Measurements from ENCODE around the gene BTBD9. TPM values are rescaled to one million over a fixed set of nuclear protein-coding genes. Genes with fewer than 3 reads are reported as not detected.

BTBD9 gene
- total RNA-seq, 1 experiment from 2014 or later, result 4.5 TPM

- H3K4me3 ChIP-seq, result no peak overlapping the region
- no peak for DNase-seq
- no peaks in the 10 kb centered on the region for H3K27me3 ChIP-seq
- H3K36me3 ChIP-seq, result no peaks in the 10 kb centered on the region
- H3K9me3 ChIP-seq, result no peaks in the 10 kb centered on the region
Observed at GRCh38 chr6:38316099-38316868, 323.4 kb downstream of the BTBD9 start.

GRCh38 chr6:38311201-38311600 lies 328.5 kb downstream of the BTBD9 start:
- H3K36me3 ChIP-seq, result no peaks in the 10 kb centered on the region
- no peak overlapping the region for H3K4me3 ChIP-seq
- DNase-seq, result no peak
- no peaks in the 10 kb centered on the region for H3K27me3 ChIP-seq
- no peaks in the 10 kb centered on the region for H3K9me3 ChIP-seq

- Histone ChIP-seq H3K27me3 (no peaks in the 10 kb centered on the region), H3K4me3 (no peak overlapping the region), H3K36me3 (no peaks in the 10 kb centered on the region), H3K9me3 (no peaks in the 10 kb centered on the region)
- DNase-seq, result no peak
Observed at GRCh38 chr6:38310061-38310460, 329.7 kb downstream of the BTBD9 start.

GRCh38 chr6:38307740-38308139 lies 332.0 kb downstream of the BTBD9 start:
- no peaks in the 10 kb centered on the region for H3K36me3 ChIP-seq
- no peak for DNase-seq
- no peaks in the 10 kb centered on the region for H3K9me3 ChIP-seq
- no peak overlapping the region for H3K4me3 ChIP-seq
- H3K27me3 ChIP-seq, result no peaks in the 10 kb centered on the region

- DNase-seq, result no peak
Observed at GRCh38 chr6:38306931-38307330, 332.8 kb downstream of the BTBD9 start.

GRCh38 chr6:38305995-38306681 lies 333.6 kb downstream of the BTBD9 start:
- Histone ChIP-seq H3K9me3 (no peaks in the 10 kb centered on the region), H3K36me3 (no peaks in the 10 kb centered on the region), H3K4me3 (no peak overlapping the region), H3K27me3 (no peaks in the 10 kb centered on the region)
- DNase-seq, result no peak

More at GRCh38 chr6:38306931-38307330, 332.8 kb downstream of the BTBD9 start:
- H3K4me3 ChIP-seq, result no peak overlapping the region
- H3K27me3 ChIP-seq, result no peaks in the 10 kb centered on the region
- no peaks in the 10 kb centered on the region for H3K36me3 ChIP-seq
- H3K9me3 ChIP-seq, result no peaks in the 10 kb centered on the region

- H3K4me3 ChIP-seq, result no peak overlapping the region
- no peaks in the 10 kb centered on the region for H3K27me3 ChIP-seq
- H3K36me3 ChIP-seq, result no peaks in the 10 kb centered on the region
- no peak for DNase-seq
- no peaks in the 10 kb centered on the region; the same call in 1 of the 2 replicates for H3K9me3 ChIP-seq
Observed at GRCh38 chr6:38302838-38303237, 336.9 kb downstream of the BTBD9 start.

GRCh38 chr6:38302081-38302480 lies 337.6 kb downstream of the BTBD9 start:
- DNase-seq, result no peak
- Histone ChIP-seq H3K4me3 (no peak overlapping the region), H3K27me3 (no peaks in the 10 kb centered on the region), H3K9me3 (no peaks in the 10 kb centered on the region; the same call in 1 of the 2 replicates), H3K36me3 (no peaks in the 10 kb centered on the region)

- DNase-seq, result no peak
- Histone ChIP-seq H3K27me3 (no peaks in the 10 kb centered on the region), H3K36me3 (no peaks in the 10 kb centered on the region), H3K4me3 (no peak overlapping the region), H3K9me3 (peaks cover 6% of the 10 kb centered on the region)
Observed at GRCh38 chr6:38290133-38290799, 349.5 kb downstream of the BTBD9 start.

- Histone ChIP-seq H3K9me3 (no peaks in the 10 kb centered on the region), H3K4me3 (no peak overlapping the region), H3K27me3 (no peaks in the 10 kb centered on the region), H3K36me3 (no peaks in the 10 kb centered on the region)
- no peak for DNase-seq
Observed at GRCh38 chr6:38287487-38287886, 352.2 kb downstream of the BTBD9 start.

- Histone ChIP-seq H3K4me3 (no peak overlapping the region), H3K27me3 (no peaks in the 10 kb centered on the region), H3K36me3 (no peaks in the 10 kb centered on the region), H3K9me3 (no peaks in the 10 kb centered on the region)
- no peak for DNase-seq
Observed at GRCh38 chr6:38284802-38285394, 354.8 kb downstream of the BTBD9 start.

GRCh38 chr6:38283734-38284362 lies 355.9 kb downstream of the BTBD9 start:
- no peak overlapping the region for H3K4me3 ChIP-seq
- DNase-seq, result peak; percentile 30
- H3K27me3 ChIP-seq, result no peaks in the 10 kb centered on the region
- no peaks in the 10 kb centered on the region for H3K36me3 ChIP-seq
- H3K9me3 ChIP-seq, result no peaks in the 10 kb centered on the region

- Histone ChIP-seq H3K36me3 (no peaks in the 10 kb centered on the region), H3K9me3 (no peaks in the 10 kb centered on the region), H3K27me3 (no peaks in the 10 kb centered on the region), H3K4me3 (no peak overlapping the region)
- DNase-seq, result no peak
Observed at GRCh38 chr6:38282911-38283310, 356.8 kb downstream of the BTBD9 start.

GRCh38 chr6:38281126-38281525 lies 358.6 kb downstream of the BTBD9 start:
- H3K36me3 ChIP-seq, result no peaks in the 10 kb centered on the region
- H3K27me3 ChIP-seq, result no peaks in the 10 kb centered on the region
- no peaks in the 10 kb centered on the region for H3K9me3 ChIP-seq
- no peak for DNase-seq
- no peak overlapping the region for H3K4me3 ChIP-seq

- no peak for DNase-seq
Observed at GRCh38 chr6:38279963-38280588, 359.7 kb downstream of the BTBD9 start.

GRCh38 chr6:38279423-38279822 lies 360.3 kb downstream of the BTBD9 start:
- no peak for DNase-seq
- Histone ChIP-seq H3K27me3 (no peaks in the 10 kb centered on the region), H3K4me3 (no peak overlapping the region), H3K9me3 (no peaks in the 10 kb centered on the region), H3K36me3 (no peaks in the 10 kb centered on the region)

More at GRCh38 chr6:38279963-38280588, 359.7 kb downstream of the BTBD9 start:
- no peaks in the 10 kb centered on the region for H3K9me3 ChIP-seq
- no peak overlapping the region for H3K4me3 ChIP-seq
- H3K27me3 ChIP-seq, result no peaks in the 10 kb centered on the region
- H3K36me3 ChIP-seq, result no peaks in the 10 kb centered on the region
